NCI-H510A treated with DMSO at 0.1 percent for 48 hours (cell line): ENCODE data around the gene ARL17B.
"Not testable (repeated sequence)": the region's sequence is repeated elsewhere in the genome, so short reads cannot be mapped to it uniquely, and the experiment has no call there.

Source experiments
- DNase-seq: peaks from one replicate; lab custom pipeline; 2025; lab: John Stamatoyannopoulos, UW

Gene ARL17B

GRCh38 chr17:46361755-46362154 is at the start of gene ARL17B:
ARL17B (minus strand) TSS chr17:46361766; CDS start chr17:46358397, 3,369 bp downstream.
- DNase-seq = not testable (repeated sequence)

- not testable (repeated sequence) for DNase-seq
These were observed 48.3 kb upstream of the ARL17B start for GRCh38 chr17:46409864-46410263.

- not testable (repeated sequence) for DNase-seq
These were observed 45.6 kb upstream of the ARL17B start for GRCh38 chr17:46407155-46407554.

- DNase-seq = not testable (repeated sequence)
These were observed 39.6 kb upstream of the ARL17B start for GRCh38 chr17:46401033-46401787.

GRCh38 chr17:46400543-46400942 is 39.0 kb upstream of the ARL17B start:
- DNase-seq = not testable (repeated sequence)

GRCh38 chr17:46399993-46400392 is 38.4 kb upstream of the ARL17B start:
- DNase-seq = not testable (repeated sequence)

GRCh38 chr17:46396292-46396691 is 34.7 kb upstream of the ARL17B start:
- not testable (repeated sequence) for DNase-seq

- not testable (repeated sequence) for DNase-seq
These were observed 32.1 kb upstream of the ARL17B start for GRCh38 chr17:46393702-46394101.

- DNase-seq = not testable (repeated sequence)
These were observed 23.9 kb upstream of the ARL17B start for GRCh38 chr17:46385491-46385890.

- DNase-seq = not testable (repeated sequence)
These were observed 21.6 kb upstream of the ARL17B start for GRCh38 chr17:46383118-46383517.

- not testable (repeated sequence) for DNase-seq
These were observed 11.9 kb upstream of the ARL17B start for GRCh38 chr17:46373418-46373817.

GRCh38 chr17:46372236-46373229 is 11.0 kb upstream of the ARL17B start:
- DNase-seq = not testable (repeated sequence)

GRCh38 chr17:46367520-46367919 is 6.0 kb upstream of the ARL17B start:
- not testable (repeated sequence) for DNase-seq

- not testable (repeated sequence) for DNase-seq
These were observed 326 bp downstream of the ARL17B start for GRCh38 chr17:46361145-46361735.

- not testable (repeated sequence) for DNase-seq
These were observed 7.7 kb downstream of the ARL17B start for GRCh38 chr17:46353856-46354255.

GRCh38 chr17:46349060-46349459 is 12.5 kb downstream of the ARL17B start:
- DNase-seq = not testable (repeated sequence)

- not testable (repeated sequence) for DNase-seq
These were observed 13.2 kb downstream of the ARL17B start for GRCh38 chr17:46348345-46348744.

- DNase-seq = not testable (repeated sequence)
These were observed 19.4 kb downstream of the ARL17B start for GRCh38 chr17:46342131-46342530.

- not testable (repeated sequence) for DNase-seq
These were observed 20.3 kb downstream of the ARL17B start for GRCh38 chr17:46341220-46341619.

- DNase-seq = not testable (repeated sequence)
These were observed 66.7 kb downstream of the ARL17B start, which contains the start of gene LRRC37A for GRCh38 chr17:46294831-46295230. LRRC37A (plus strand) TSS chr17:46295131; CDS start chr17:46295134, 3 bp downstream.

GRCh38 chr17:46291618-46292017 is 69.9 kb downstream of the ARL17B start:
- DNase-seq = not testable (repeated sequence)
